Stimulated activated CD4-positive, alpha-beta T cell treated with anti-CD3 and anti-CD28 coated beads, TNF-alpha, amount 100 ng/mL, for 1 hour (primary cell): ENCODE results near the gene ULK3.

Experiments
- DNase-seq, 3 donors: peaks; one replicate each; pipeline ENCODE4 v3.0.0-alpha.2; 2020; ENCODE audit warnings: low read depth in 3 of 3, low spot score in 1 of 3

The ULK3 gene

GRCh38 chr15:74868059-74868458 is 25.1 kb upstream of the ULK3 start:
- DNase-seq, result no peak

- no peak for DNase-seq
These were observed 24.6 kb upstream of the ULK3 start for GRCh38 chr15:74867466-74868038.

GRCh38 chr15:74866090-74866489 is 23.1 kb upstream of the ULK3 start:
- DNase-seq, result no peak

- DNase-seq, result no peak
These were observed 22.4 kb upstream of the ULK3 start for GRCh38 chr15:74865316-74865715.

GRCh38 chr15:74864296-74864695 is 21.3 kb upstream of the ULK3 start:
- DNase-seq, result no peak

GRCh38 chr15:74863239-74864056 is 20.5 kb upstream of the ULK3 start:
- no peak for DNase-seq

- DNase-seq, result no peak
These were observed 15.4 kb upstream of the ULK3 start for GRCh38 chr15:74858369-74858740.

GRCh38 chr15:74857671-74858368 is 14.9 kb upstream of the ULK3 start:
- DNase-seq, result no peak

- DNase-seq, result no peak
These were observed 14.2 kb upstream of the ULK3 start for GRCh38 chr15:74857082-74857655.

GRCh38 chr15:74856537-74856936 is 13.6 kb upstream of the ULK3 start:
- DNase-seq, result no peak

GRCh38 chr15:74855857-74856256 is 12.9 kb upstream of the ULK3 start:
- no peak for DNase-seq

GRCh38 chr15:74854453-74855022 is 11.6 kb upstream of the ULK3 start:
- DNase-seq, result no peak

- no peak for DNase-seq
These were observed 9.0 kb upstream of the ULK3 start for GRCh38 chr15:74851960-74852359.

- DNase-seq, result no peak
These were observed 7.4 kb upstream of the ULK3 start for GRCh38 chr15:74850393-74850792.

GRCh38 chr15:74847432-74847831 is 4.5 kb upstream of the ULK3 start:
- DNase-seq, result no peak

- DNase-seq, result no peak
These were observed 2.6 kb upstream of the ULK3 start for GRCh38 chr15:74845581-74845980.

- peak; percentile 21 to 26 (median 24) for DNase-seq
These were observed 2.2 kb upstream of the ULK3 start for GRCh38 chr15:74845208-74845568.

GRCh38 chr15:74844319-74845207 is 1.6 kb upstream of the ULK3 start:
- DNase-seq, result no peak

- no peak for DNase-seq
These were observed 939 bp upstream of the ULK3 start for GRCh38 chr15:74843891-74844299.

GRCh38 chr15:74843445-74843828 is 481 bp upstream of the ULK3 start:
- DNase-seq, result no peak

- no peak for DNase-seq
These were observed 1.0 kb downstream of the ULK3 start for GRCh38 chr15:74841891-74842373.
